Epithelial cell of esophagus (primary cell): ENCODE results near the gene HSPB6.

ENCODE experiments used
- DNase-seq: peaks from one replicate; pipeline ENCODE4 v3.0.0; 2010; ENCODE audit warnings: low read depth
- H3K4me3 ChIP-seq: 2 replicates; pipeline ENCODE4 v1.5.1; 2011; ENCODE audit warnings: mild to moderate bottlenecking, low read length, control low read depth
- TF ChIP-seq, protein P1 (sequence below): IDR thresholded peaks from 2 replicates; pipeline ENCODE4 v1.5.1; 2011; ENCODE audit warnings: low read depth, mild to moderate bottlenecking, low read length, control low read depth, inconsistent platforms; ENCODE audit not compliant: insufficient read depth; ENCODE audit errors: missing control alignments

HSPB6 gene

DNA sequence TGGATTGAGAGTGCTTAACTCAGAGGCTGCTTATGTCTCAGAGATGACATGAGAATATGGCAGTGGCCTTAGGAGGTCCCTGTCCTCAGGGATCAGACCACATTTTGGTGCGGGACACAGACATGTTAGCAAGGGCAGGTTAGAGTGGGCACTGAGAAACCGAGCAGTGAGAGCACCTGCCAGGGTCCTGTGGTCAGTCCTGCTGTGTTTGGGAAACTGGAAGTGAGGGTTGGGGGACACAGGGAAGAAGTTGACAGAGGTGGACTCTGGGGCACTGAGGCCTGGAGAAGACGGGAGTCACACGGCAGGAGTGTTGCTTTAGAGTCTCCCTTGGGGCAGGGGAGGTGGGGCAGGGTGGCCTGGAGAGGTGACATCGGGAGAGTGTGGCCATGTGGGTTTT lies 21.9 kb downstream of the HSPB6 start:
- H3K4me3 ChIP-seq = no peak overlapping the region
- TF ChIP-seq, protein P1, sequence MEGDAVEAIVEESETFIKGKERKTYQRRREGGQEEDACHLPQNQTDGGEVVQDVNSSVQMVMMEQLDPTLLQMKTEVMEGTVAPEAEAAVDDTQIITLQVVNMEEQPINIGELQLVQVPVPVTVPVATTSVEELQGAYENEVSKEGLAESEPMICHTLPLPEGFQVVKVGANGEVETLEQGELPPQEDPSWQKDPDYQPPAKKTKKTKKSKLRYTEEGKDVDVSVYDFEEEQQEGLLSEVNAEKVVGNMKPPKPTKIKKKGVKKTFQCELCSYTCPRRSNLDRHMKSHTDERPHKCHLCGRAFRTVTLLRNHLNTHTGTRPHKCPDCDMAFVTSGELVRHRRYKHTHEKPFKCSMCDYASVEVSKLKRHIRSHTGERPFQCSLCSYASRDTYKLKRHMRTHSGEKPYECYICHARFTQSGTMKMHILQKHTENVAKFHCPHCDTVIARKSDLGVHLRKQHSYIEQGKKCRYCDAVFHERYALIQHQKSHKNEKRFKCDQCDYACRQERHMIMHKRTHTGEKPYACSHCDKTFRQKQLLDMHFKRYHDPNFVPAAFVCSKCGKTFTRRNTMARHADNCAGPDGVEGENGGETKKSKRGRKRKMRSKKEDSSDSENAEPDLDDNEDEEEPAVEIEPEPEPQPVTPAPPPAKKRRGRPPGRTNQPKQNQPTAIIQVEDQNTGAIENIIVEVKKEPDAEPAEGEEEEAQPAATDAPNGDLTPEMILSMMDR = no peak
- no peak for DNase-seq

DNA sequence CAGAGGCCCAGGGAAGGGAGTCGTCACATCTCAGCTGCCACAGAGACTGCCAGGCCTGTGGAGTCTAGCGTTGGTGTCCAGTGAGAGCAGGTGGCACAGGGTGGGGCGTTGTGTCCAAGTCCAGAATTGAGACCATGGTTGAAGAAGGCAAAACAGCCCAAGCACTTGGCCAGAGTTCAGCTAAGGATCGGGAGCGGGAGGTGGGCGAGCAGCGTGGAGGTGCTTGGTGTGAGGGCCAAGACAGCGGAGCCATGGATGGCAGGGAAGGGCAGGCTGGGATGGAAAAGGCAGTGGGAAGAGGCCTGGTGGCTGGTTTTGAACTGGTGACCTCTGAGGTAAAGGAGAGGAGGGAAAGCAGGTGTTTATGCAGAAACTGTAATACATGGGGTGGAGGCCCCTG lies 22.6 kb downstream of the HSPB6 start:
- H3K4me3 ChIP-seq = no peak overlapping the region
- TF ChIP-seq, protein P1 = no peak
- DNase-seq = no peak

DNA sequence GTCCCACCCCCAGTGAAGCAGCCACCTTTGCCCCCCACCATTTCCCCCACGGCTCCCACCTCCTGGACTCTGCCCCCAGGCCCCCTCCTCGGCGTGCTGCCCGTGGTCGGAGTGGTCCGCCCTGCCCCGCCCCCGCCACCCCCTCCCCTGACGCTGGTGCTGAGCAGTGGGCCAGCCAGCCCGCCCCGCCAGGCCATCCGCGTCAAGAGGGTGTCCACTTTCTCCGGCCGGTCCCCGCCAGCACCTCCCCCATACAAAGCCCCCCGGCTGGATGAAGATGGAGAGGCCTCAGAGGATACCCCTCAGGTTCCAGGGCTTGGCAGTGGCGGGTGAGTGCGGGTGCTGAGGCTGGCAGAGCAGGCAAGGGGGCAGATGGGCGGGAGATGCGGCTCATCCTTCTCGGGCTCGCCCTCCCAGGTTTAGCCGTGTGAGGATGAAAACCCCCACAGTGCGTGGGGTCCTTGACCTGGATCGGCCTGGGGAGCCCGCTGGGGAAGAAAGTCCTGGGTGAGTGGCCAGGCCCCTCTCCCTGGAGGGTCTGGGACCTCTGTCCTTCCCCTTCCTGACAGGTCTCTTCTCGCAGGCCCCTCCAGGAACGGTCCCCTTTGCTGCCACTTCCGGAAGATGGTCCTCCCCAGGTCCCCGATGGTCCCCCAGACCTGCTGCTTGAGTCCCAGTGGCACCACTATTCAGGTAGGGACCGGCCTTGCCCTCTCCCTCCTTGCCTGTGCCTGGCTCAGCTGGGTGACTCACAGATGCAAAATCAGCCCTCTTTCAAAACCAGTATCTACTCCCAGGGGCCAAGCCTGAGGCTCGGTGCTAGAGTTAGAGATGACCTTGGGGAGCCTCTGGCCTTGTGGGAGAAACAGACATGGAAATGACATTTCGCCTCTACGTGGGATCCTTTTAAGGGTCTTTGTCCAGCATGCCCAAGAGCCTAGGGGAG lies 23.4 kb downstream of the HSPB6 start:
- H3K4me3 ChIP-seq = no peak overlapping the region
- DNase-seq = no peak
- TF ChIP-seq, protein P1 = no peak

DNA sequence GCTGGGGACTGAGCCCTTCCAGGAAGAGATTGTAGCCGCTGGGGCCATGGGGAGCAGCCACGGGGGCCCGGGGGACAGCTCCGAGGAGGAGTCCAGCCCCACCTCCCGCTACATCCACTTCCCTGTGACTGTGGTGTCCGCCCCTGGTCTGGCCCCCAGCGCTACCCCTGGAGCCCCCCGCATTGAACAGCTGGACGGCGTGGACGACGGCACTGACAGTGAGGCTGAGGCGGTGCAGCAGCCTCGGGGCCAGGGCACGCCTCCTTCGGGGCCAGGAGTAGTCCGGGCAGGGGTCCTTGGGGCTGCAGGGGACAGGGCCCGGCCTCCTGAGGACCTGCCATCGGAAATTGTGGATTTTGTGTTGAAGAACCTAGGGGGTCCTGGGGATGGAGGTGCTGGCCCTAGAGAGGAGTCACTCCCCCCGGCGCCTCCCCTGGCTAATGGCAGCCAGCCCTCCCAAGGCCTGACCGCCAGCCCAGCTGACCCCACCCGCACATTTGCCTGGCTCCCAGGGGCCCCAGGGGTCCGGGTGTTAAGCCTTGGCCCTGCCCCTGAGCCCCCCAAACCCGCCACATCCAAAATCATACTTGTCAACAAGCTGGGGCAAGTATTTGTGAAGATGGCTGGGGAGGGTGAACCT lies 24.2 kb downstream of the HSPB6 start:
- no peak overlapping the region for H3K4me3 ChIP-seq
- no peak for DNase-seq
- TF ChIP-seq, protein P1 = no peak

DNA sequence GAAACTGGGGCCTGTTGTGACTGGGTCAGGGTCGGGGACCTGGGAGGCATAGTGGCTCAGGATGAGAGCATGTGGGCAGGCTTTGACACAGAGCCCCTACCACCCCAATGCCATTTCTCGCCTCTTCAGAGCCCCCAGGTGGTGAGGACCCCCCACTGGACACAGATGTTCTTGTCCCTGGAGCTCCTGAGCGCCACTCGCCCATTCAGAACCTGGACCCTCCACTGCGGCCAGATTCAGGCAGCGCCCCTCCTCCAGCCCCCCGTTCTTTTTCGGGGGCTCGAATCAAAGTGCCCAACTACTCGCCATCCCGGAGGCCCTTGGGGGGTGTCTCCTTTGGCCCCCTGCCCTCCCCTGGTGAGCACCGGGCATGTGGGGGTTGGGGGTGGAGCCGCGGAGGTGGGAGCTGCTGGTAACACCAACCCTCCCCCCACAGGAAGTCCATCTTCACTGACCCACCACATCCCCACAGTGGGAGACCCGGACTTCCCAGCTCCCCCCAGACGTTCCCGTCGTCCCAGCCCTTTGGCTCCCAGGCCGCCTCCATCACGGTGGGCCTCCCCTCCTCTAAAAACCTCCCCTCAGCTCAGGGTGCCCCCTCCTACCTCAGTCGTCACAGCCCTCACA lies 24.9 kb downstream of the HSPB6 start:
- TF ChIP-seq, protein P1 = no peak
- H3K4me3 ChIP-seq = no peak overlapping the region
- no peak for DNase-seq

DNA sequence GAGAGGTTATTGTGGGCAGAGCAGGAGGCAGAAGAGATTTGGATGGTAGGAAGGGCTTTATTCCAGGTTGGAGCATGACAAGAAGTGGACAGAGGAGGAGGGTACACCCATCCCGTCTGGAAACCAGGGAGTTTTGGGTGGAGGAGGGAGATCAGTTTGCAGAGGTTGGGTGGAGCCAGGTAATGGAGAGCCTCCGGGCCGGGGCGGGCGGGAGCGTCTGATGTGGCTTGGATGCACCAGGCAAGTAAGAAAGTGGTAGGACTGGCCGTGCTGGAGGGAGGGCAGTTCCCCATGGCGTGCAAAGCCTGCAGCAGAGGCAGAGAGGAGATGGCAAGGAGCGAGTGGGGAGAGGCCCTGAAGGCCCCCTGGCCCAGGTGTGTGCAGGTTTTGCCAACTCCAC lies 25.5 kb downstream of the HSPB6 start:
- TF ChIP-seq, protein P1 = no peak
- DNase-seq = peak; percentile 61
- H3K4me3 ChIP-seq = no peak overlapping the region
